Type B pancreatic cell (in vitro differentiated cells): ENCODE results near the gene ZNF423. TPM values are rescaled to one million over a fixed set of nuclear protein-coding genes. Genes with fewer than 3 reads are reported as not detected.

ENCODE experiments used
- DNase-seq: peaks from one replicate; pipeline ENCODE4 v3.0.0; 2021; ENCODE audit warnings: mixed read lengths; ENCODE audit not compliant: unreplicated experiment; ENCODE audit errors: extremely low spot score
- H3K27ac Mint-ChIP-seq: 2 replicates; pipeline ENCODE4 v1.8.0; 2021; ENCODE audit warnings: mild to moderate bottlenecking, mixed read lengths
- H3K27me3 Mint-ChIP-seq: 2 replicates; pipeline ENCODE4 v1.8.0; 2021; ENCODE audit warnings: mixed read lengths
- H3K36me3 Mint-ChIP-seq: 2 replicates; pipeline ENCODE4 v1.8.0; 2021; ENCODE audit warnings: mixed read lengths
- H3K4me1 Mint-ChIP-seq: one replicate; pipeline ENCODE4 v1.8.0; 2021; ENCODE audit warnings: mixed read lengths; ENCODE audit not compliant: unreplicated experiment
- H3K4me3 Mint-ChIP-seq: 2 replicates; pipeline ENCODE4 v1.8.0; 2021; ENCODE audit warnings: mild to moderate bottlenecking, mixed read lengths
- H3K9me3 Mint-ChIP-seq: 2 replicates; pipeline ENCODE4 v1.8.0; 2021; ENCODE audit warnings: mixed read lengths
- CTCF ChIP-seq: fragments of 200-600 bp; sonication (generic); conservative IDR thresholded peaks from 2 replicates; pipeline ENCODE4 v1.5.0; 2021; ENCODE audit warnings: antibody characterized with exemption, mild to moderate bottlenecking
- total RNA-seq: library from RNA; stranded (reverse); gene quantifications from 2 replicates; pipeline ENCODE4 v1.2.1, GENCODE V29; 2021; ENCODE audit warnings: low replicate concordance

ZNF423 gene
- total RNA-seq, 1 donor from 2014 or later = 72.6 TPM

DNA sequence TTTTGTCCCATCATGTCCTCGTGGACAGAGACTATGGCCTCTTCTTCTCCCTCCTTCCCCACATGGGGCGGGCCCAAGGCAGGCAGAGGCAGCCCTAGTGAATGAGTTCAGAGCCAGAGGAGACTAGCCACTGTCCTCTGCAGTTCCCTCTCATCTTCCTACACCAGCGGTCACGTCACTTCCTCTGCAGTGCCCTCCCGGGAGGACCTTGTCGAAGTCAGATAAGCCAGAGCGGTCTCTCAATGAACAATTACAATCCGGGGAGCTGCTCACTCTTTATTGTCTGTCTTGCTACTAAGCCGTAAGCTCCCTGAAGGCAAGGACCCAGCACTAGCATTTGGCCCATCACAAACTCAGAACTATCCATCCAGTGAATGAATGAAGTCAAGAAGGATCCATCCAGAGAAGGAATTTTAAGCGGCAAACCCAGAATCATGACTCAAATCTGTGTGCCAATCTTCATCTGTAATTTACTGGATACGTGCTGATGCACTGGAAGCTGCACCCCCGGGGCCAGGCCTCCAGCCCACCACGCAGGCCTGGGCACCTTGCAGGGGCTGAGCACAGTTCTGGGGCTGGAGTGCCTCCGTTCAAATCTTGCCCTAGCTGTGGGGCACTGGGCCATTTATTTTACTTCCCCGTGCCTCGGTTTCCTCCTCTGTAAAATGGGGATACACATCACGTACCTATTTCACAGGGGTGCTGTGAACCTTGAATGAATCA is 18.1 kb downstream of the ZNF423 start:
- Mint-ChIP-seq H3K36me3 (peaks cover 4% of the 10 kb centered on the region), H3K27me3 (peaks cover 20% of the 10 kb centered on the region), H3K27ac (peak overlapping the region; percentile 54), H3K4me1 (peaks cover 55% of the 10 kb centered on the region), H3K9me3 (no peaks in the 10 kb centered on the region), H3K4me3 (peak overlapping the region; percentile 53)
- no peak for TF ChIP-seq CTCF
- DNase-seq = no peak

GRCh38 chr16:49836668-49837067 is 19.2 kb downstream of the ZNF423 start:
- peak overlapping the region; percentile 44 for H3K4me3 Mint-ChIP-seq
- H3K9me3 Mint-ChIP-seq = no peaks in the 10 kb centered on the region
- DNase-seq = no peak
- H3K36me3 Mint-ChIP-seq = peaks cover 4% of the 10 kb centered on the region
- H3K4me1 Mint-ChIP-seq = peaks cover 61% of the 10 kb centered on the region
- peaks cover 20% of the 10 kb centered on the region for H3K27me3 Mint-ChIP-seq
- no peak overlapping the region for H3K27ac Mint-ChIP-seq
- no peak for TF ChIP-seq CTCF

DNA sequence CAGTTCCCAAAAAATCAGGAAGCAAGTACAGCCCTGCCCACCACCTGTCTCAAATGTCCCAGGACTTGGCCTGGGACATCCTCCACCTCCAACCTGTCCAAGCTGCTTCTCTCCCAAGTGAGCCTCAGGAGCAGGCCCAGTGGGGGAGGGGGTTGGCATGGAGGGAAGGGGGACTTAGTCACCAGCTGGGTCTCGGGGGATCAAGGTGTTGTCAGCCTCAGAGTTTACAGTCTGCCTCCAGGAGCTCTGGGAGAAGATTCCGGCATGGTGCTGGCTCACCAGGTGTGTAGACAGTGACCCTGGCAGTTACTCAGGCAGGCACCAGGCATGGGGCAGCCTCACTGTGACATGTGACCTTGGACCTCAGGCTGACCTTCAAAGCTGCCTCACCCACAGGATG is 19.7 kb downstream of the ZNF423 start:
- Mint-ChIP-seq H3K27ac (no peak overlapping the region), H3K36me3 (peaks cover 4% of the 10 kb centered on the region), H3K27me3 (peaks cover 20% of the 10 kb centered on the region), H3K4me3 (no peak overlapping the region), H3K9me3 (no peaks in the 10 kb centered on the region), H3K4me1 (peaks cover 57% of the 10 kb centered on the region)
- DNase-seq = no peak
- TF ChIP-seq CTCF = no peak

DNA sequence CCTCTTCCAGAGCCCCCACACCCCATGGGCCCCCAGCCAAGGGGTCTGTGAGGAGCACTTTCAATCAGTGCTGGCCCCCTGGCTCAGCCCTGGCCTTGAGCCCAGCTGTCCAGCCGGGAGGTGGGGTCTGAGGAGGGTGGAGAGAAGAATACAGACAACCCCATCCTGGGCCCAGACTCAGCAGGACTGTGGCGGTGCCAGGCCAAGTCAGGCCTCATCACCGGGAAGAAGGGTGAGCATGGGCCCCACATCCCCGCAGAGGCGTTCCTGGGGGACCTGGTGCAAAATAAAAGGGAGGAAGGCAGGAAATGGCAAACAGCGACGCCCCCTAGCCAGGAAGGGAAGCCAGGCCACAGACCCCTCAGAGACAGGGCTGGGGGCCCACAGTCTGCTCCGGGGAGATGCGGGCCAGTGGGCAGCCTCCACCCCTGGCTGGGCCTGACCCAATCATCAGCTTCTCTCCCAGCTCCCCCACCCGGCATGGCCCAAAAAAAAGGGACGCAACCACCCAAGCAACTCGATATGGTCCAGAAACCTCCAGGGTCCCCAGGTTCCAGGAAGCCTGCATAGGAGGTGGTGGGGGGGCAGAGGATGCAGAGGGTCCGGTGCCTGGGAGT is 20.6 kb downstream of the ZNF423 start:
- H3K36me3 Mint-ChIP-seq = peaks cover 5% of the 10 kb centered on the region

DNA sequence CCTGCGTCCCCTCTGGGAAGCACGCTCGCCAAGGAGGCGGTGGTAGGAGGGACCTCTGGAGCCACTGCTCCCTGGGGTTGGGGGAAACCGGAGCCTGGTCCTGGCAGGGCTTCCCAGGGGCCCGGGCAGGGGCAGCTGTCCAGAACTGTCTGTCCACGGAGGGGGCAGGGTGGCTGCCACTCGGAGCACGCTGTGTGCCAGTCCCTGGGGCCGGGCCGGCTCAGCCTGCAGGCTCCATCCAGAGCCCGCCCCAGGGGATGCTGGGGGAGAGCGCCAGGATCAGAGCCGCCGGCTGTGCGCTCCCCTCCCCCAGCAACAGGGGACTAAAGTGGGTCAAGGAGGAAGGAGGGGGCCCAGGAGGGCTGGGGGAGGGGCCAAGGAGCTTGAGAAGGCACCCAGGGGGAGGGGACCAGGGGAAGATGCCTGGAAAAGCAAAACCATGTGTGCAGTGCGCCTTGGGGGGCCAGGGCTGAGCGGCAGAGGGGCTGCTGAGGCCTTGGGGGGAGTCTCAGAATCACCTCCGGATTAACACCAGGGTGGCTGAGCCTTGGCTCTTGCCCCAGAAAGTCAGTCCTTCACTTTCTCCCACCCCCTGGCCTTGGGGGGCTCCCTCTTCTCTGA is 21.3 kb downstream of the ZNF423 start:
- peaks cover 5% of the 10 kb centered on the region for H3K36me3 Mint-ChIP-seq
- no peak for DNase-seq
- TF ChIP-seq CTCF = no peak
- no peaks in the 10 kb centered on the region for H3K9me3 Mint-ChIP-seq
- H3K27ac Mint-ChIP-seq = no peak overlapping the region
- H3K4me3 Mint-ChIP-seq = no peak overlapping the region
- H3K27me3 Mint-ChIP-seq = peaks cover 10% of the 10 kb centered on the region
- peaks cover 56% of the 10 kb centered on the region for H3K4me1 Mint-ChIP-seq

More for the DNA sequence above, 20.6 kb downstream of the ZNF423 start:
- no peaks in the 10 kb centered on the region for H3K9me3 Mint-ChIP-seq
- no peak for TF ChIP-seq CTCF
- no peak overlapping the region for H3K27ac Mint-ChIP-seq
- DNase-seq = no peak
- peaks cover 15% of the 10 kb centered on the region for H3K27me3 Mint-ChIP-seq
- H3K4me1 Mint-ChIP-seq = peaks cover 56% of the 10 kb centered on the region
- H3K4me3 Mint-ChIP-seq = peak overlapping the region; percentile 49
